CD14-positive monocyte (primary cell): ENCODE measurements around the gene TENT4B. TPM values are rescaled to one million over a fixed set of nuclear protein-coding genes. Genes with fewer than 3 reads are reported as not detected.
A peak's percentile ranks its signal among the peaks of the same experiment; 100 is the strongest.

Experiments used
- DNase-seq, 3 donors: peaks; one replicate each; pipeline ENCODE4 v3.0.0-alpha.2; 2011 to 2022
- H2AFZ ChIP-seq: 2 replicates; pipeline ENCODE4 v1.6.0; 2012; ENCODE audit warnings: mild to moderate bottlenecking, low read depth, low read length, inconsistent platforms; ENCODE audit not compliant: insufficient read depth, poor library complexity, severe bottlenecking
- H3K27ac ChIP-seq, 2 donors: 1 replicate in 1 of 2; 2 replicates in 1 of 2; pipeline ENCODE4 v1.5.1; 2012 to 2013; ENCODE audit warnings: low read length in 2 of 2, control low read depth in 1 of 2, inconsistent platforms in 1 of 2, low read depth in 1 of 2, mild to moderate bottlenecking in 1 of 2
- H3K27me3 ChIP-seq, 2 donors: one replicate each; pipeline versions ENCODE4 v1.6.0 to v1.6.1; 2011 to 2013; ENCODE audit warnings: low read length in 2 of 2; ENCODE audit not compliant: control insufficient read depth in 2 of 2, insufficient read depth in 2 of 2
- H3K36me3 ChIP-seq, 2 donors: replicated peaks in 1 of 2; 1 replicate in 1 of 2; 2 replicates in 1 of 2; pipeline versions ENCODE4 v1.5.1 to v1.6.1; 2012 to 2013; ENCODE audit warnings: low read length in 2 of 2, control low read depth in 1 of 2, inconsistent platforms in 1 of 2, mild to moderate bottlenecking in 1 of 2; ENCODE audit not compliant: insufficient read depth in 2 of 2, control insufficient read depth in 1 of 2
- H3K4me1 ChIP-seq, 2 donors: 1 replicate in 1 of 2; 2 replicates in 1 of 2; pipeline versions ENCODE4 v1.5.1 to v1.6.1; 2012 to 2013; ENCODE audit warnings: low read length in 2 of 2, control low read depth in 1 of 2, inconsistent platforms in 1 of 2, mild to moderate bottlenecking in 1 of 2, moderate library complexity in 1 of 2; ENCODE audit not compliant: insufficient read depth in 2 of 2, control insufficient read depth in 1 of 2
- H3K4me2 ChIP-seq: replicated peaks from 2 replicates; pipeline ENCODE3; 2012; ENCODE audit warnings: low read length, moderate library complexity, mild to moderate bottlenecking; ENCODE audit not compliant: poor library complexity, severe bottlenecking; ENCODE audit errors: extremely low read depth
- H3K4me3 ChIP-seq, 3 experiments: fragments of 200-600 bp in 1 of 3; sonication (generic) in 1 of 3; replicated peaks in 1 of 3; 1 replicate in 2 of 3; 2 replicates in 1 of 3; pipeline ENCODE4 v1.5.1; 2011 to 2013; ENCODE audit warnings: low read length in 3 of 3, mild to moderate bottlenecking in 3 of 3, control low read depth in 2 of 3, low read depth in 2 of 3, inconsistent platforms in 1 of 3, moderate library complexity in 1 of 3
- H3K79me2 ChIP-seq: 2 replicates; pipeline ENCODE4 v1.6.0; 2012; ENCODE audit warnings: mild to moderate bottlenecking, control low read depth, inconsistent platforms, low read length, moderate library complexity; ENCODE audit not compliant: insufficient read depth
- H3K9ac ChIP-seq: 2 replicates; pipeline ENCODE4 v1.6.0; 2017; ENCODE audit warnings: low read length, mild to moderate bottlenecking; ENCODE audit not compliant: insufficient read depth, poor library complexity, severe bottlenecking
- H3K9me3 ChIP-seq, 2 donors: replicated peaks in 1 of 2; 1 replicate in 1 of 2; 2 replicates in 1 of 2; pipeline versions ENCODE4 v1.5.1 to v1.6.1; 2012 to 2013; ENCODE audit warnings: low read length in 2 of 2, control low read depth in 1 of 2; ENCODE audit not compliant: control insufficient read depth in 1 of 2, insufficient read depth in 1 of 2
- H4K20me1 ChIP-seq: 2 replicates; pipeline ENCODE4 v1.6.0; 2012; ENCODE audit warnings: mild to moderate bottlenecking, low read length, control low read depth, moderate library complexity; ENCODE audit not compliant: insufficient read depth
- H3K27ac Mint-ChIP-seq, 7 donors: one replicate each; pipeline ENCODE4 v1.8.0; 2020; ENCODE audit warnings: mild to moderate bottlenecking in 7 of 7, mixed read lengths in 7 of 7, moderate library complexity in 6 of 7, inconsistent platforms in 2 of 7
- H3K27me3 Mint-ChIP-seq, 3 donors: one replicate each; pipeline ENCODE4 v1.8.0; 2021 to 2022; ENCODE audit warnings: low read depth in 3 of 3, mild to moderate bottlenecking in 3 of 3, mixed read lengths in 3 of 3, moderate library complexity in 3 of 3, inconsistent platforms in 1 of 3
- H3K36me3 Mint-ChIP-seq, 2 donors: one replicate each; pipeline ENCODE4 v1.8.0; 2020; ENCODE audit warnings: mixed read lengths in 2 of 2, inconsistent platforms in 1 of 2, mild to moderate bottlenecking in 1 of 2
- H3K4me1 Mint-ChIP-seq: one replicate; pipeline ENCODE4 v1.8.0; 2020; ENCODE audit warnings: mild to moderate bottlenecking, mixed read lengths
- H3K4me3 Mint-ChIP-seq, 2 donors: one replicate each; pipeline ENCODE4 v1.8.0; 2020; ENCODE audit warnings: mild to moderate bottlenecking in 2 of 2, mixed read lengths in 2 of 2, moderate library complexity in 1 of 2
- H3K9me3 Mint-ChIP-seq, 7 donors: one replicate each; pipeline ENCODE4 v1.8.0; 2020 to 2022; ENCODE audit warnings: mixed read lengths in 7 of 7, mild to moderate bottlenecking in 6 of 7, moderate library complexity in 6 of 7, inconsistent platforms in 2 of 7
- WGBS: methylation state at CpG from one replicate; pipeline ENCODE4 v1.1.5; 2013; ENCODE audit warnings: missing lambda C conversion rate; ENCODE audit not compliant: insufficient coverage; 5-methylcytosine and 5-hydroxymethylcytosine counted together
- intact Hi-C, 2 donors: fragments of 100-400 bp; cut with micrococcal nuclease; formaldehyde crosslinking; loops; one replicate each; pipeline versions ENCODE4 v1.15.0 to v1.15.1; 2023
- polyA plus RNA-seq, 3 donors: library from polyadenylated mRNA; depleted of rRNA in 1 of 3; unstranded in 2 of 3; stranded (reverse) in 1 of 3; fragments of 300-500 nt in 2 of 3; fragments of >200 nt in 1 of 3; fragmentation: Illumina TruSeq in 2 of 3; gene quantifications; 1 replicate in 2 of 3; 2 replicates in 1 of 3; pipeline ENCODE4 v1.2.3, GENCODE V29; 2012 to 2021
- TF ChIP-seq, protein P1 (sequence below): fragments of 200-600 bp; IDR thresholded peaks from one replicate; pipeline ENCODE4 v1.8.0; 2022; ENCODE audit warnings: antibody characterized with exemption, mild to moderate bottlenecking

TENT4B gene
- polyA plus RNA-seq, 3 donors, result 1.4 to 9.0 (median 1.7) TPM

- no peak overlapping the region for H3K9ac ChIP-seq
- peaks cover 27% of the 10 kb centered on the region for H3K79me2 ChIP-seq
- no peak overlapping the region for H3K27ac ChIP-seq
- H3K36me3 ChIP-seq, result no peaks in the 10 kb centered on the region
- peaks cover 0 to 3% (median 0%) of the 10 kb centered on the region in 7 donors for H3K9me3 Mint-ChIP-seq
- H3K4me1 Mint-ChIP-seq, result peaks cover 41% of the 10 kb centered on the region
- no peak for DNase-seq
- no peaks in the 10 kb centered on the region for H3K9me3 ChIP-seq
- H3K27me3 ChIP-seq, result no peaks in the 10 kb centered on the region
- peaks cover 0 to 4% of the 10 kb centered on the region in 2 donors for H3K36me3 Mint-ChIP-seq
- H3K4me1 ChIP-seq, result peaks cover 32 to 49% of the 10 kb centered on the region in 2 donors
- peaks cover 4% of the 10 kb centered on the region for H4K20me1 ChIP-seq
- peaks cover 0 to 3% (median 3%) of the 10 kb centered on the region in 3 donors for H3K27me3 Mint-ChIP-seq
- TF ChIP-seq, protein P1, sequence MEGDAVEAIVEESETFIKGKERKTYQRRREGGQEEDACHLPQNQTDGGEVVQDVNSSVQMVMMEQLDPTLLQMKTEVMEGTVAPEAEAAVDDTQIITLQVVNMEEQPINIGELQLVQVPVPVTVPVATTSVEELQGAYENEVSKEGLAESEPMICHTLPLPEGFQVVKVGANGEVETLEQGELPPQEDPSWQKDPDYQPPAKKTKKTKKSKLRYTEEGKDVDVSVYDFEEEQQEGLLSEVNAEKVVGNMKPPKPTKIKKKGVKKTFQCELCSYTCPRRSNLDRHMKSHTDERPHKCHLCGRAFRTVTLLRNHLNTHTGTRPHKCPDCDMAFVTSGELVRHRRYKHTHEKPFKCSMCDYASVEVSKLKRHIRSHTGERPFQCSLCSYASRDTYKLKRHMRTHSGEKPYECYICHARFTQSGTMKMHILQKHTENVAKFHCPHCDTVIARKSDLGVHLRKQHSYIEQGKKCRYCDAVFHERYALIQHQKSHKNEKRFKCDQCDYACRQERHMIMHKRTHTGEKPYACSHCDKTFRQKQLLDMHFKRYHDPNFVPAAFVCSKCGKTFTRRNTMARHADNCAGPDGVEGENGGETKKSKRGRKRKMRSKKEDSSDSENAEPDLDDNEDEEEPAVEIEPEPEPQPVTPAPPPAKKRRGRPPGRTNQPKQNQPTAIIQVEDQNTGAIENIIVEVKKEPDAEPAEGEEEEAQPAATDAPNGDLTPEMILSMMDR, result no peak
- no peak overlapping the region for H2AFZ ChIP-seq
- WGBS, result 91% methylated on average over 9 of the region's 9 CpGs
- H3K4me3 Mint-ChIP-seq, result no peak overlapping the region
- intact Hi-C loops, result no loop called here
- H3K27ac Mint-ChIP-seq, result no peak overlapping the region
- H3K4me3 ChIP-seq, result no peak overlapping the region
- no peak overlapping the region for H3K4me2 ChIP-seq
These were observed 91.0 kb downstream of the TENT4B start for GRCh38 chr16:50244140-50244503.

- no peaks in the 10 kb centered on the region for H3K9me3 ChIP-seq
- whole genome bisulfite sequencing, result 82% methylated on average over 27 of the region's 33 CpGs
- H3K79me2 ChIP-seq, result peaks cover 34% of the 10 kb centered on the region
- no peak for DNase-seq
- no peak overlapping the region for H3K9ac ChIP-seq
- peaks cover 32 to 52% of the 10 kb centered on the region in 2 donors for H3K4me1 ChIP-seq
- no peaks in the 10 kb centered on the region for H3K36me3 ChIP-seq
- Mint-ChIP-seq H3K27me3 (peaks cover 0 to 3% (median 3%) of the 10 kb centered on the region in 3 donors), H3K9me3 (peaks cover 0 to 3% (median 0%) of the 10 kb centered on the region in 7 donors), H3K4me1 (peaks cover 42% of the 10 kb centered on the region), H3K27ac (peak overlapping the region in 4 of 7 donors; percentile 4 to 58 (median 42)), H3K36me3 (peaks cover 1 to 6% of the 10 kb centered on the region in 2 donors), H3K4me3 (peak overlapping the region; percentile 76 to 84)
- H4K20me1 ChIP-seq, result peaks cover 4% of the 10 kb centered on the region
- intact Hi-C loops, result loop anchor here in 1 of 2 donors (5.0 kb wide), 1 partner anchor 38 kb away; no protein-coding TSS in a partner anchor
- H3K4me2 ChIP-seq, result peak overlapping the region; percentile 85
- H3K27ac ChIP-seq, result no peak overlapping the region
- peak overlapping the region; percentile 75 for H2AFZ ChIP-seq
- TF ChIP-seq, protein P1, result no peak
- H3K27me3 ChIP-seq, result no peaks in the 10 kb centered on the region
- H3K4me3 ChIP-seq, result peak overlapping the region in 2 of 3 experiments; percentile 41 to 72
These were observed 91.7 kb downstream of the TENT4B start for GRCh38 chr16:50244504-50245416.
